A673 (cell line): ENCODE measurements around the gene GRK1. TPM values are rescaled to one million over a fixed set of nuclear protein-coding genes. Genes with fewer than 3 reads are reported as not detected.

ENCODE experiments used
- BruUV-seq: library from RNA; stranded (reverse); fragments of 400-500 nt; replicated peaks from 2 replicates; lab custom pipeline; 2021; lab: Mats Ljungman, UMichigan
- CTCF ChIA-PET: fragments of 300-600 bp; sonication (Branson Sonifier 250); formaldehyde crosslinking; loops from one replicate; lab custom pipeline; 2022; ENCODE audit warnings: antibody characterized with exemption; lab: Charles Lee
- POLR2A ChIA-PET: fragments of 300-600 bp; sonication (Branson Sonifier 250); formaldehyde crosslinking; loops from one replicate; lab custom pipeline; 2022; ENCODE audit warnings: antibody characterized with exemption; ENCODE audit not compliant: low non-redundant PET; lab: Charles Lee
- DNase-seq: peaks from one replicate; pipeline ENCODE4 v3.0.0-alpha.2; 2015; ENCODE audit warnings: low spot score
- H3K27ac ChIP-seq: fragments of 200-600 bp; sonication (generic); 2 replicates; pipeline ENCODE4 v1.5.1; 2016; ENCODE audit warnings: mixed run types, low read depth, mild to moderate bottlenecking, mixed read lengths, antibody characterized with exemption, low read length; ENCODE audit not compliant: poor library complexity, severe bottlenecking
- H3K27me3 ChIP-seq: fragments of 200-600 bp; sonication (generic); replicated peaks from 2 replicates; pipeline ENCODE4 v1.6.1; 2017; ENCODE audit warnings: mixed run types, low read depth, mild to moderate bottlenecking, mixed read lengths, antibody characterized with exemption, low read length; ENCODE audit not compliant: insufficient read depth, poor library complexity
- H3K36me3 ChIP-seq: fragments of 200-600 bp; sonication (generic); 2 replicates; pipeline ENCODE4 v1.6.1; 2016; ENCODE audit warnings: mixed run types, mild to moderate bottlenecking, mixed read lengths, antibody characterized with exemption, low read length; ENCODE audit not compliant: insufficient read depth, poor library complexity, severe bottlenecking
- H3K4me1 ChIP-seq: fragments of 200-600 bp; sonication (generic); 2 replicates; pipeline ENCODE4 v1.6.1; 2017; ENCODE audit warnings: mixed run types, mild to moderate bottlenecking, mixed read lengths, antibody characterized with exemption, low read length; ENCODE audit not compliant: insufficient read depth, poor library complexity, severe bottlenecking
- H3K4me3 ChIP-seq: fragments of 200-600 bp; sonication (generic); 2 replicates; pipeline ENCODE4 v1.5.1; 2016; ENCODE audit warnings: low read depth, mixed run types, mild to moderate bottlenecking, mixed read lengths, low read length; ENCODE audit not compliant: poor library complexity, severe bottlenecking
- H3K9me3 ChIP-seq: fragments of 200-600 bp; sonication (generic); 2 replicates; pipeline ENCODE4 v1.6.1; 2016; ENCODE audit warnings: mixed run types, low read depth, mild to moderate bottlenecking, mixed read lengths, antibody characterized with exemption, low read length; ENCODE audit not compliant: poor library complexity, severe bottlenecking
- EZH2 ChIP-seq: fragments of 200-600 bp; sonication (generic); IDR thresholded peaks from 2 replicates; pipeline ENCODE4 v1.6.1; 2017; ENCODE audit warnings: borderline replicate concordance, low read depth, mild to moderate bottlenecking, mixed read lengths, antibody characterized with exemption, low read length; ENCODE audit not compliant: poor library complexity, severe bottlenecking
- intact Hi-C: fragments of 100-400 bp; cut with micrococcal nuclease; formaldehyde crosslinking; loops from one replicate; pipeline ENCODE4 v1.10.0; 2022; ENCODE audit not compliant: unreplicated experiment
- total RNA-seq: library from RNA; stranded (reverse); gene quantifications from 2 replicates; pipeline ENCODE4 v1.2.3, GENCODE V29; 2021
- TF ChIP-seq, protein P1 (sequence below): fragments of 300-800, 200-600 bp; sonication (generic); conservative IDR thresholded peaks from 2 replicates; pipeline ENCODE4 v1.5.1; 2017; ENCODE audit warnings: low read depth, mild to moderate bottlenecking, antibody characterized with exemption, low read length, moderate library complexity, mixed read lengths

The GRK1 gene
- total RNA-seq, 1 experiment from 2014 or later: not detected

DNA sequence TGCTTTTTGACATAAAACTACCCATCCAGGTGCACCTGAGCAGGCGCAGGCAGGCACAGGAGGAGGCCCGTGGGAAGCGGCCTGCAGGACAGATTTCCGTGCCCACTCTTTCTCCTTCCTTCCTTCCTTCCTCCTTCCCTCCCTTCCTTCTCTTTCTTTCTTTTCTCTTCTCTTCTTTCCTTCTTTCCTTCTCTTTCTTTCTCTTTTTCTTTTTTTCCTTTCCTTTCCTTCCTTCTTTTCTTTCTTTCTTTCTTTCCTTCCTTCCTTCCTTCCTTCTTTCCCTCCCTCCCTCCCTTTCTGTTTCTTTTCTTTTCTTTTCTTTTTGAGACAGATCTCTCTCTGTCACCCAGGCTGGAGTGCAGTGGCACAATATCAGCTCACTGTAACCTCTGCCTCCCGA, 70.8 kb downstream of the GRK1 start:
- Histone ChIP-seq H3K27ac (no peak overlapping the region), H3K36me3 (no peaks in the 10 kb centered on the region), H3K4me3 (no peak overlapping the region), H3K27me3 (no peaks in the 10 kb centered on the region), H3K9me3 (no peaks in the 10 kb centered on the region), H3K4me1 (no peaks in the 10 kb centered on the region)
- POLR2A ChIA-PET: no interaction called here
- no peak for DNase-seq
- CTCF ChIA-PET: interaction anchor here (0.6 kb wide), 1 partner anchor 9 kb away, joined by 3 read pairs; no protein-coding TSS in a partner anchor
- intact Hi-C loops: no loop called here
- BruUV-seq: no TSS peak
- TF ChIP-seq, protein P1, sequence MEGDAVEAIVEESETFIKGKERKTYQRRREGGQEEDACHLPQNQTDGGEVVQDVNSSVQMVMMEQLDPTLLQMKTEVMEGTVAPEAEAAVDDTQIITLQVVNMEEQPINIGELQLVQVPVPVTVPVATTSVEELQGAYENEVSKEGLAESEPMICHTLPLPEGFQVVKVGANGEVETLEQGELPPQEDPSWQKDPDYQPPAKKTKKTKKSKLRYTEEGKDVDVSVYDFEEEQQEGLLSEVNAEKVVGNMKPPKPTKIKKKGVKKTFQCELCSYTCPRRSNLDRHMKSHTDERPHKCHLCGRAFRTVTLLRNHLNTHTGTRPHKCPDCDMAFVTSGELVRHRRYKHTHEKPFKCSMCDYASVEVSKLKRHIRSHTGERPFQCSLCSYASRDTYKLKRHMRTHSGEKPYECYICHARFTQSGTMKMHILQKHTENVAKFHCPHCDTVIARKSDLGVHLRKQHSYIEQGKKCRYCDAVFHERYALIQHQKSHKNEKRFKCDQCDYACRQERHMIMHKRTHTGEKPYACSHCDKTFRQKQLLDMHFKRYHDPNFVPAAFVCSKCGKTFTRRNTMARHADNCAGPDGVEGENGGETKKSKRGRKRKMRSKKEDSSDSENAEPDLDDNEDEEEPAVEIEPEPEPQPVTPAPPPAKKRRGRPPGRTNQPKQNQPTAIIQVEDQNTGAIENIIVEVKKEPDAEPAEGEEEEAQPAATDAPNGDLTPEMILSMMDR: no peak
- TF ChIP-seq EZH2: no peak

DNA sequence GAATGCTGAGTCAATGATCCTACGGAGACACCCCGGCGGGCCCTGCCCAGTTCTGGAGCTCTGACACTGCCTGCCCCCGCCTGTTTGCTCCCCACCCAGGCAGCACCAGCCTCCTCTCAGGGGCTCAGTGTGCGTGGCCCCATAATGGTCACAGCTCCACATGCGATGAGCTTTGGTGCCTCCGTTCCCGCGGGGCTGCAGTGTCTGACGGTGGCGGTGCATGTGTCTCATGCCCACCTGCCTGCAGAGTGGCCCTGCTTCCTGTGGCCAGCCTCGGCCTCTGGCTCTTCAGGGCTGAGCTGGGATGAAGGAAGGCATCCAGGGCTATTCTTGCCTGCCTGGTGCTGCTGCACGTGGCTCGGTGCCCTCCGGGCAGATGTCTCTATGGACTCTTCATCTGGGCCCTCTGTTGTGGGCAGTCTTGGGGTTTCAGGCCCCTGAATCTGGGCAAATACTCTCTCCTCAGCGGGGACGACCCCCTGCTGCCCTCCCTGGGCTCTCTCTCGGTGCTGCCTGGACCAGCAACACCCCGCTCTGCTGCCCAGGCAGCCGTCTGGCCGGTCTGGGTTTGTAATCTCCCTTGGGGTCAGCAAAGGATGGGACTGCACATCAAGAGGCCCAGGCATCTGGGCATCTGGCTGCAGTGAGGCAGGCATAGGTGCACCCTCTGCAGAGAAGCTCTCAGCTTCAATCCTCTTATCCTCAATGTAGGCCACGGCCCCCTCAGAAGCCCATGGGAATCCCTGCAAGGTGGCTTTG, 72.7 kb downstream of the GRK1 start:
- Histone ChIP-seq H3K4me1 (no peaks in the 10 kb centered on the region), H3K36me3 (no peaks in the 10 kb centered on the region), H3K9me3 (no peaks in the 10 kb centered on the region), H3K4me3 (no peak overlapping the region), H3K27me3 (no peaks in the 10 kb centered on the region), H3K27ac (no peak overlapping the region)
- intact Hi-C loops: no loop called here
- ChIA-PET POLR2A (no interaction called here), CTCF (no interaction called here)
- TF ChIP-seq, protein P1: no peak
- TF ChIP-seq EZH2: no peak
- no peak for DNase-seq
- no TSS peak for BruUV-seq

DNA sequence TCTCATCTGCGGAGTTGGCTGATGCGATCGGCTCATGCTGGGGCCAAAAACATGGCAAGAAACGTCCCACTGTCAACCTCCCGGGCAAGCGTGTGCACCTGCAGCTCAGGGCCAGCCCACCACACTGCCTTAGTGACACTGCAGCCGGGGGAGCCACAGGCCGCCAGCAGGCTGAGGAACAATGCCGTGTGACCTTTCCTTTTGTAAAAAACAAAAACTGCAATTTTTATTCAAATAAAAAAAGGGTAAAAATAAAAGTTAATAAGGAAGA, 73.2 kb downstream of the GRK1 start:
- DNase-seq: no peak
- TF ChIP-seq, protein P1: no peak
- TF ChIP-seq EZH2: no peak
- BruUV-seq: no TSS peak
- Histone ChIP-seq H3K4me3 (no peak overlapping the region), H3K4me1 (no peaks in the 10 kb centered on the region), H3K9me3 (no peaks in the 10 kb centered on the region), H3K27me3 (no peaks in the 10 kb centered on the region), H3K36me3 (no peaks in the 10 kb centered on the region), H3K27ac (no peak overlapping the region)
- ChIA-PET POLR2A (no interaction called here), CTCF (no interaction called here)
- intact Hi-C loops: no loop called here
